GM12878 (cell line): ENCODE data around the gene TMEM131L.

Experiments
- BRCA1 ChIP-seq: IDR thresholded peaks from 2 replicates; pipeline ENCODE4 v1.6.1; 2011; ENCODE audit warnings: low read depth, low read length, improper control_type of control experiment
- ETV6 ChIP-seq, 2 experiments: fragments of 450-650 bp in 1 of 2; IDR thresholded peaks in 1 of 2; conservative IDR thresholded peaks in 1 of 2; 2 replicates each; pipeline ENCODE4 v1.6.1; 2014; ENCODE audit warnings: antibody characterized with exemption in 1 of 2, borderline replicate concordance in 1 of 2, low read depth in 1 of 2, mild to moderate bottlenecking in 1 of 2, moderate library complexity in 1 of 2
- RFX5 ChIP-seq: IDR thresholded peaks from 2 replicates; pipeline ENCODE4 v1.6.1; 2011; ENCODE audit warnings: low read depth, low read length, improper control_type of control experiment

DNA sequence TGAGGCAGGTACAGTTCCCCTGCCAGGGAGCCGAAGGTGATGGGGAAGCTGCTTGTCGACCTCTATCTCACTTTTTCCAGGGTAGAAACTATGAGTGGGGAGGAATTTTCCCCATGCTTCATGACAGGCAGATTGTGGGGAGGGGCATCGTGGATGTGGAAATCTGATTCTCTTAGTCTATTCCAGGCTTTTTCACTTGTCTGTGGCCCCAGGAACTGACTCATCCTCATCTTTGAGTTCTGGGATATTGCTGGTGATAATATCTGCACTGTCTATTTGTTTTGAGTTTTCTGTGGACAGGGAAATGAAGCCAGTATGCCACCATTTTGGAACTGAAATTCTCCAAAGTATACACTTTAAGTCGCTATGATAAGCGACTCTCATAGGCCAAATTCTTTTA is 210.3 kb downstream of the TMEM131L start:
- TF ChIP-seq BRCA1 (no peak), RFX5 (no peak), ETV6 (conservative IDR thresholded peaks at IDR 0.05 in 1 of 2, IDR thresholded peaks at IDR 0.05 in 1 of 2; ENCODE audit: borderline replicate concordance in 1 of 2, low read depth in 1 of 2) (no peak)
